Fibroblast of the aortic adventitia (primary cell): ENCODE data around the gene AURKAIP1. TPM values are rescaled to one million over a fixed set of nuclear protein-coding genes. Genes with fewer than 3 reads are reported as not detected.
"Not testable (repeated sequence)": the region's sequence is repeated elsewhere in the genome, so short reads cannot be mapped to it uniquely, and the experiment has no call there.

Source experiments
- DNase-seq: peaks from one replicate; pipeline ENCODE4 v3.0.0-alpha.2; 2010; ENCODE audit warnings: low read depth
- H3K4me3 ChIP-seq: 2 replicates; pipeline ENCODE4 v1.5.1; 2011; ENCODE audit warnings: low read depth, mild to moderate bottlenecking, control low read depth, low read length, moderate library complexity
- total RNA-seq: library from RNA; depleted of rRNA; stranded (reverse); fragments of >200 nt; gene quantifications from 2 replicates; pipeline ENCODE4 v1.2.3, GENCODE V29; 2012; ENCODE audit warnings: low replicate concordance
- TF ChIP-seq, protein P1 (sequence below): IDR thresholded peaks from 2 replicates; pipeline ENCODE4 v1.5.1; 2011; ENCODE audit warnings: mild to moderate bottlenecking, low read length, control low read depth, inconsistent platforms; ENCODE audit not compliant: insufficient read depth

Gene AURKAIP1
- total RNA-seq, 1 donor: 71.1 TPM

GRCh38 chr1:1411626-1412025, 36.6 kb upstream of the AURKAIP1 start:
- TF ChIP-seq, protein P1, sequence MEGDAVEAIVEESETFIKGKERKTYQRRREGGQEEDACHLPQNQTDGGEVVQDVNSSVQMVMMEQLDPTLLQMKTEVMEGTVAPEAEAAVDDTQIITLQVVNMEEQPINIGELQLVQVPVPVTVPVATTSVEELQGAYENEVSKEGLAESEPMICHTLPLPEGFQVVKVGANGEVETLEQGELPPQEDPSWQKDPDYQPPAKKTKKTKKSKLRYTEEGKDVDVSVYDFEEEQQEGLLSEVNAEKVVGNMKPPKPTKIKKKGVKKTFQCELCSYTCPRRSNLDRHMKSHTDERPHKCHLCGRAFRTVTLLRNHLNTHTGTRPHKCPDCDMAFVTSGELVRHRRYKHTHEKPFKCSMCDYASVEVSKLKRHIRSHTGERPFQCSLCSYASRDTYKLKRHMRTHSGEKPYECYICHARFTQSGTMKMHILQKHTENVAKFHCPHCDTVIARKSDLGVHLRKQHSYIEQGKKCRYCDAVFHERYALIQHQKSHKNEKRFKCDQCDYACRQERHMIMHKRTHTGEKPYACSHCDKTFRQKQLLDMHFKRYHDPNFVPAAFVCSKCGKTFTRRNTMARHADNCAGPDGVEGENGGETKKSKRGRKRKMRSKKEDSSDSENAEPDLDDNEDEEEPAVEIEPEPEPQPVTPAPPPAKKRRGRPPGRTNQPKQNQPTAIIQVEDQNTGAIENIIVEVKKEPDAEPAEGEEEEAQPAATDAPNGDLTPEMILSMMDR: no peak
- no peak overlapping the region for H3K4me3 ChIP-seq
- DNase-seq: no peak

DNA sequence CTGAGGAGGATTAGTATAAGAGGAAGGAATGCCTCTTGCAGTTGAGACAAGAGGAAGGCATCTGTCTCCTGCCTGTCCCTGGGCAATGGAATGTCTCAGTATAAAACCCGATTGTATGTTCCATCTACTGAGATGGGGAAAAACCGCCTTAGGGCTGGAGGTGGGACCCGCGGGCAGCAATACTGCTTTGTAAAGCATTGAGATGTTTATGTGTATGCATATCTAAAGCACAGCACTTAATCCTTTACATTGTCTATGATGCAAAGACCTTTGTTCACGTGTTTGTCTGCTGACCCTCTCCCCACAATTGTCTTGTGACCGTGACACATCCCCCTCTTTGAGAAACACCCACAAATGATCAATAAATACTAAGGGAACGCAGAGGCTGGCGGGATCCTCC, 35.2 kb upstream of the AURKAIP1 start:
- DNase-seq, H3K4me3 ChIP-seq: not testable (repeated sequence)

DNA sequence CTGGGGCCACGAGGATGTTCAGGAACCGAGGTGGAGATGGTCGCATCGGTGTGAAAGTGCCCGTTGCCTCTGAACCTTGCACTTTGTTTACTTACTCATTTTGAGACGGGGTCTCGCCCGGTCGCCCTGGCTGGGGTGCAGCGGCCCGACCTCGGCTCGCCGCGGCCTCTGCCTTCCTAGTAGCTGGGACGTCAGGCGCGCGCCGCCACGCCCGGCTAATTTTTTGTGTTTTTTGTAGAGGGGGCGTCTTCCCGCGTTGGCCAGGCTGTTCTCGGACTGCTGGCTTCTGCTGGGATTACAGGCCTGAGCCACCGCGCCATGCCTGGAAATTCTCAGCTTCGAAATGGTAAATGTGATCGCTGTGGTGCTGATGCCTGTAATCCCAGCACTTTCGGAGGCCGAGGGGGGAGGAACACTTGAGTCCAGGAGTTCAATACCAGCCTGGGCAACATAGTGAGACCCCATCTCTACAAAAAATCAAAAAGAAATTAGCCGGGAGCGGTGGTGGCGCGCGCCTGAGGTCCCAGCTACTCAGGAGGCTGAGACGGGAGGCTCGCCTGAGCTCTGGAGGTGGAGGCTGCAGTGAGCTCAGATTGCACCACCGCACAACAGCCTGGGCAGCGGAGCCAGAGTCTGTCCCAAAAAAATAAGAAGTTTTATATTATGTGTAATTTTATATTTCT, 32.8 kb upstream of the AURKAIP1 start:
- TF ChIP-seq, protein P1: peak; percentile 34
- peak overlapping the region; percentile 82 for H3K4me3 ChIP-seq
- DNase-seq: peak; percentile 36

- H3K4me3 ChIP-seq: peak within 1 kb of the TSS; percentile 82
- TF ChIP-seq, protein P1: no peak
- DNase-seq: peak; percentile 83
Measured at GRCh38 chr1:1406821-1407635, 32.0 kb upstream of the AURKAIP1 start, which contains the start of gene MRPL20. TSS of gene MRPL20 (minus strand) at chr1:1407293. CDS start at chr1:1407217, 76 bp downstream.

- no peak for DNase-seq
- TF ChIP-seq, protein P1: no peak
- H3K4me3 ChIP-seq: peak overlapping the region; percentile 82
Measured at GRCh38 chr1:1406101-1406820, 31.3 kb upstream of the AURKAIP1 start.

DNA sequence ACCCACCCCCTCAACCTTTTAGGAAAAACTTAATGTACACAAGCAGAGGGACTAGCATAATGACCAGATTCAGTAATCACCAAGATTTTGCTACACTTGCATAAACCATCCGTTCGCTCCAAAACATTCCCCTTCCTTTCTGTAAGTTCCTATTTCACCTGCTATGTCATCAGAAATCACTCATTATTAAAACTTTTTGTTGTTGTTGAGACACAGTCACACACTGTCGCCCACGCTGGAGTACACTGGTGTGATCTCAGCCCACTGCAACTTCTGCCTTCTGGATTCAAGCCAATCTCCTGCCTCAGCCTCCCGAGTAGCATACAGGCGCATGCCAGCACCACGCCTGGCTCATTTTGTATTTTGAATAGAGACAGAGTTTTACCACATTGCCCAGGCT, 28.6 kb upstream of the AURKAIP1 start:
- no peak overlapping the region for H3K4me3 ChIP-seq
- TF ChIP-seq, protein P1: no peak
- DNase-seq: no peak

DNA sequence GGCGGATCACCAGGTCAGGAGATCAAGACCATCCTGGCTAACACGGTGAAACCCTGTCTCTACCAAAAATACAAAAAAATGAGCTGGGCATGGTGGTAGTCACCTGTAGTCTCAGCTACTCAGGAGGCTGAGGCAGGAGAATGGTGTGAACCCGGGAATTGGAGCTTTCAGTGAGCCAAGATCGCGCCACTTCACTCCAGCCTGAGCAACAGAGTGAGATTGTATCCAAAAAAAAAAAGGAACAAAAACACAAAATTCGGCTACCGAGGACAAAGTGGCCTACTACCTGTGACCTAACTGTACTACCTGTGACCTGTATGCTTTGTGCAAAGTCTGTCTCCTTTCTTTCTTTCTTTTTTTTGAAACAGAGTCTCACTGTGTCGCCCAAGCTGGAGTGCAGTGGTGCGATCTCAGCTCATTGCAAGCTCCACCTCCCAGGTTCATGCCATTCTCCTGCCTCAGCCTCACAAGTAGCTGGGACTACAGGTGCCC, 27.9 kb upstream of the AURKAIP1 start:
- H3K4me3 ChIP-seq, DNase-seq: not testable (repeated sequence)
